ENCODE results near the gene GRK7. TPM values are rescaled to one million over a fixed set of nuclear protein-coding genes. Genes with fewer than 3 reads are reported as not detected.
"Not testable (repeated sequence)": the region's sequence is repeated elsewhere in the genome, so short reads cannot be mapped to it uniquely, and the experiment has no call there.

Gene GRK7
- polyA plus RNA-seq, 1 of the 3 experiments (the other 2 are of a cell fraction): not detected

DNA sequence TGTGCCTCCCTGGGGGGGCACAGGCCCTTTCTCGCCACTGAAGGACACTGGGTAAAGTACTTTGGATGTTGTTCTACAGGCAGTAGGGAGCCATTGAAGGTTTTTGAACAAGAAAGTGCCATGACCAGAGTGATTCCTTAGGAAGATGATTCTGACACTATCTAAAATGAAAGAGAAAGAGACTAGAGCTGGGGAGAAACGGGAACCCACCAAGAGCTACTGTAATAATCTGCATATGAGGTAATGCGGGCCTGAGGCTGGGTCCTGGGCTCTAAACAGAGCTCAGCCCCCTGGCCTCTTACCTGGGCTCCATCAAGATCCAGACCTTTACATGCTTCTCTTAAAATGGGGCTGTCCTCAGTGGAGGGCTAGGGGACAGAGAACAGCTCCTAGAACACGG, 24.9 kb downstream of the GRK7 start:
- H3F3A ChIP-seq (replicated peaks; ENCODE audit: insufficient read depth): no peaks in the 10 kb centered on the region
- WGBS (ENCODE audit: low lambda C conversion rate): 71% methylated on average over 4 of the region's 4 CpGs

DNA sequence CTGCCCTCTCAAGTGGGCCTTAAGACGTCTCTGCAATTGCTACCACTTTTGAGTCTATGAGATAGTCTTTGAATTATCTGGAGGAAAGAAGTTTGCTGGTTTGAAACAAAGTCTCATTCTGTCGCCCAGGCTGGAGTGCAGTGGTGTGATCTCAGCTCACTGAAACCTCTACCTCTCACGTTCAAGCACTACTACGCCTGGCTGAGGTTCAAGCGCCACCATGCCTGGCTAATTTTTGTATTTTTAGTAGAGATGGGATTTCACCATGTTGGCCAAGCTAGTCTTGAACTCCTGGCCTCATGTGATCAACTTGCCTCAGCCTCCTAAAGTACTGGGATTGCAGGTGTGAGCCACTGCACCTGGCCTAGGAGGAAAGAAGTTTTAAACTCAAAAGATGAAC, 25.5 kb downstream of the GRK7 start:
- H3K27ac ChIP-seq (ENCODE audit: low read depth in 2 of 2, low read length in 1 of 2); H3K4me2 ChIP-seq; H3K79me2 ChIP-seq (ENCODE audit: insufficient read depth); POLR2A ChIA-PET; H3K9me2 ChIP-seq; H3K9me3 ChIP-seq; H3F3A ChIP-seq (replicated peaks; ENCODE audit: insufficient read depth); DNase-seq; H3K27me3 ChIP-seq (ENCODE audit: insufficient read depth); H3K4me3 ChIP-seq (ENCODE audit: low read depth in 2 of 2, low read length in 1 of 2); H3K36me3 ChIP-seq (replicated peaks in 1 of 2; ENCODE audit: control insufficient read depth in 1 of 2, insufficient read depth in 2 of 2, low read length in 1 of 2); H2AFZ ChIP-seq (ENCODE audit: low read depth); H3K9ac ChIP-seq; H3K4me1 ChIP-seq (ENCODE audit: control insufficient read depth in 1 of 2, insufficient read depth in 2 of 2, low read depth in 1 of 2, low read length in 1 of 2); H4K20me1 ChIP-seq (ENCODE audit: insufficient read depth): not testable (repeated sequence)
- 87% methylated on average over 5 of the region's 5 CpGs for WGBS (ENCODE audit: low lambda C conversion rate)
- CTCF ChIA-PET: interaction anchor here (2.3 kb wide), 1 partner anchor 86 kb away, joined by 8 read pairs; no protein-coding TSS in a partner anchor

More for the DNA sequence above, 24.9 kb downstream of the GRK7 start:
- no peak overlapping the region for H3K27ac ChIP-seq (ENCODE audit: low read depth in 2 of 2, low read length in 1 of 2)
- H3K4me2 ChIP-seq: no peak overlapping the region
- ChIA-PET POLR2A (no interaction called here), CTCF (interaction anchor here (2.3 kb wide), 1 partner anchor 87 kb away, joined by 8 read pairs; no protein-coding TSS in a partner anchor)
- no peaks in the 10 kb centered on the region for H3K79me2 ChIP-seq (ENCODE audit: insufficient read depth)
- no peaks in the 10 kb centered on the region for H3K4me1 ChIP-seq (ENCODE audit: control insufficient read depth in 1 of 2, insufficient read depth in 2 of 2, low read depth in 1 of 2, low read length in 1 of 2)
- H3K9me3 ChIP-seq: no peaks in the 10 kb centered on the region
- H3K4me3 ChIP-seq (ENCODE audit: low read depth in 2 of 2, low read length in 1 of 2): no peak overlapping the region
- no peaks in the 10 kb centered on the region for H4K20me1 ChIP-seq (ENCODE audit: insufficient read depth)
- no peaks in the 10 kb centered on the region for H3K36me3 ChIP-seq (replicated peaks in 1 of 2; ENCODE audit: control insufficient read depth in 1 of 2, insufficient read depth in 2 of 2, low read length in 1 of 2)
- H2AFZ ChIP-seq (ENCODE audit: low read depth): no peak overlapping the region
- no peak for DNase-seq
- H3K27me3 ChIP-seq (ENCODE audit: insufficient read depth): no peaks in the 10 kb centered on the region
- TF ChIP-seq FOXJ3 (CRISPR knock-in tag; IDR thresholded peaks at IDR 0.05) (no peak), NRF1 (IDR thresholded peaks at IDR 0.05; ENCODE audit: low read depth, low read length) (no peak), EZH2phosphoT487 (IDR thresholded peaks at IDR 0.05; ENCODE audit: borderline replicate concordance, low read depth) (no peak), TEAD4 (IDR thresholded peaks at IDR 0.05; ENCODE audit: borderline replicate concordance, insufficient read depth) (no peak), YY1 (IDR thresholded peaks at IDR 0.05; ENCODE audit: low read depth) (no peak), NFIC (IDR thresholded peaks at IDR 0.05; ENCODE audit: borderline replicate concordance) (no peak), TAF1 (IDR thresholded peaks at IDR 0.05; ENCODE audit: borderline replicate concordance, low read depth, low read length) (no peak), FOSL2 (IDR thresholded peaks at IDR 0.05; ENCODE audit: borderline replicate concordance, low read depth) (no peak), RXRA (IDR thresholded peaks at IDR 0.05; ENCODE audit: borderline replicate concordance, low read depth) (no peak), RCOR1 (IDR thresholded peaks at IDR 0.05; ENCODE audit: low read length) (no peak), SMC3 (IDR thresholded peaks at IDR 0.05; ENCODE audit: low read depth, low read length) (no peak), RAD21 (IDR thresholded peaks at IDR 0.05; ENCODE audit: low read length) (no peak), GATA2 (CRISPR knock-in tag; IDR thresholded peaks at IDR 0.05) (no peak), ELF1 (IDR thresholded peaks at IDR 0.05) (no peak), MEF2A (IDR thresholded peaks at IDR 0.05; ENCODE audit: borderline replicate concordance, low read depth) (no peak)
- TF ChIP-seq, protein P1, sequence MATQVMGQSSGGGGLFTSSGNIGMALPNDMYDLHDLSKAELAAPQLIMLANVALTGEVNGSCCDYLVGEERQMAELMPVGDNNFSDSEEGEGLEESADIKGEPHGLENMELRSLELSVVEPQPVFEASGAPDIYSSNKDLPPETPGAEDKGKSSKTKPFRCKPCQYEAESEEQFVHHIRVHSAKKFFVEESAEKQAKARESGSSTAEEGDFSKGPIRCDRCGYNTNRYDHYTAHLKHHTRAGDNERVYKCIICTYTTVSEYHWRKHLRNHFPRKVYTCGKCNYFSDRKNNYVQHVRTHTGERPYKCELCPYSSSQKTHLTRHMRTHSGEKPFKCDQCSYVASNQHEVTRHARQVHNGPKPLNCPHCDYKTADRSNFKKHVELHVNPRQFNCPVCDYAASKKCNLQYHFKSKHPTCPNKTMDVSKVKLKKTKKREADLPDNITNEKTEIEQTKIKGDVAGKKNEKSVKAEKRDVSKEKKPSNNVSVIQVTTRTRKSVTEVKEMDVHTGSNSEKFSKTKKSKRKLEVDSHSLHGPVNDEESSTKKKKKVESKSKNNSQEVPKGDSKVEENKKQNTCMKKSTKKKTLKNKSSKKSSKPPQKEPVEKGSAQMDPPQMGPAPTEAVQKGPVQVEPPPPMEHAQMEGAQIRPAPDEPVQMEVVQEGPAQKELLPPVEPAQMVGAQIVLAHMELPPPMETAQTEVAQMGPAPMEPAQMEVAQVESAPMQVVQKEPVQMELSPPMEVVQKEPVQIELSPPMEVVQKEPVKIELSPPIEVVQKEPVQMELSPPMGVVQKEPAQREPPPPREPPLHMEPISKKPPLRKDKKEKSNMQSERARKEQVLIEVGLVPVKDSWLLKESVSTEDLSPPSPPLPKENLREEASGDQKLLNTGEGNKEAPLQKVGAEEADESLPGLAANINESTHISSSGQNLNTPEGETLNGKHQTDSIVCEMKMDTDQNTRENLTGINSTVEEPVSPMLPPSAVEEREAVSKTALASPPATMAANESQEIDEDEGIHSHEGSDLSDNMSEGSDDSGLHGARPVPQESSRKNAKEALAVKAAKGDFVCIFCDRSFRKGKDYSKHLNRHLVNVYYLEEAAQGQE (IDR thresholded peaks at IDR 0.05; ENCODE audit: low read depth, low read length): no peak
- TF ChIP-seq, protein P2, sequence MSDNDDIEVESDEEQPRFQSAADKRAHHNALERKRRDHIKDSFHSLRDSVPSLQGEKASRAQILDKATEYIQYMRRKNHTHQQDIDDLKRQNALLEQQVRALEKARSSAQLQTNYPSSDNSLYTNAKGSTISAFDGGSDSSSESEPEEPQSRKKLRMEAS (IDR thresholded peaks at IDR 0.05; ENCODE audit: low read depth): no peak
- TF ChIP-seq, protein P3, sequence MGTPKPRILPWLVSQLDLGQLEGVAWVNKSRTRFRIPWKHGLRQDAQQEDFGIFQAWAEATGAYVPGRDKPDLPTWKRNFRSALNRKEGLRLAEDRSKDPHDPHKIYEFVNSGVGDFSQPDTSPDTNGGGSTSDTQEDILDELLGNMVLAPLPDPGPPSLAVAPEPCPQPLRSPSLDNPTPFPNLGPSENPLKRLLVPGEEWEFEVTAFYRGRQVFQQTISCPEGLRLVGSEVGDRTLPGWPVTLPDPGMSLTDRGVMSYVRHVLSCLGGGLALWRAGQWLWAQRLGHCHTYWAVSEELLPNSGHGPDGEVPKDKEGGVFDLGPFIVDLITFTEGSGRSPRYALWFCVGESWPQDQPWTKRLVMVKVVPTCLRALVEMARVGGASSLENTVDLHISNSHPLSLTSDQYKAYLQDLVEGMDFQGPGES (IDR thresholded peaks at IDR 0.05; ENCODE audit: low read depth, low read length): no peak
- TF ChIP-seq, protein P4, sequence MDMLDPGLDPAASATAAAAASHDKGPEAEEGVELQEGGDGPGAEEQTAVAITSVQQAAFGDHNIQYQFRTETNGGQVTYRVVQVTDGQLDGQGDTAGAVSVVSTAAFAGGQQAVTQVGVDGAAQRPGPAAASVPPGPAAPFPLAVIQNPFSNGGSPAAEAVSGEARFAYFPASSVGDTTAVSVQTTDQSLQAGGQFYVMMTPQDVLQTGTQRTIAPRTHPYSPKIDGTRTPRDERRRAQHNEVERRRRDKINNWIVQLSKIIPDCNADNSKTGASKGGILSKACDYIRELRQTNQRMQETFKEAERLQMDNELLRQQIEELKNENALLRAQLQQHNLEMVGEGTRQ (IDR thresholded peaks at IDR 0.05; ENCODE audit: borderline replicate concordance, low read depth, low read length): no peak
- H3K9ac ChIP-seq: no peak overlapping the region
- H3K9me2 ChIP-seq: no peaks in the 10 kb centered on the region
